SU-DHL-6 (cell line): ENCODE measurements around the gene WDR86.

Experiments
- H2AFZ ChIP-seq: fragments of 200-600 bp; sonication (generic); 2 replicates; pipeline ENCODE4 v1.6.1; 2014; ENCODE audit warnings: low read depth, mild to moderate bottlenecking, moderate library complexity, mixed read lengths, antibody characterized with exemption, low read length; ENCODE audit not compliant: severe bottlenecking
- H3F3A ChIP-seq: fragments of 200-600 bp; shearing (Covaris generic); 2 replicates; pipeline ENCODE4 v1.6.0; 2016; ENCODE audit warnings: antibody characterized with exemption, mild to moderate bottlenecking; ENCODE audit not compliant: insufficient read depth
- H3K27ac ChIP-seq: fragments of 200-600 bp; sonication (generic); 2 replicates; pipeline ENCODE4 v1.5.1; 2016; ENCODE audit warnings: low read depth, mild to moderate bottlenecking, low read length, moderate library complexity, mixed read lengths
- H3K27me3 ChIP-seq: fragments of 200-600 bp; sonication (generic), shearing (Covaris generic); 2 replicates; pipeline ENCODE4 v1.6.0; 2014; ENCODE audit warnings: mild to moderate bottlenecking, low read length
- H3K36me3 ChIP-seq: fragments of 200-600 bp; sonication (generic); 2 replicates; pipeline ENCODE4 v1.6.1; 2014; ENCODE audit warnings: mild to moderate bottlenecking, low read length, mixed read lengths
- H3K4me2 ChIP-seq: fragments of 300-600, 200-600 bp; shearing (Covaris generic), sonication (generic); 2 replicates; pipeline ENCODE4 v1.6.0; 2014; ENCODE audit warnings: low read length, low read depth, mild to moderate bottlenecking; ENCODE audit not compliant: poor library complexity, severe bottlenecking
- H3K4me3 ChIP-seq: fragments of 200-600 bp; sonication (generic); 2 replicates; pipeline ENCODE4 v1.5.1; 2014; ENCODE audit warnings: antibody characterized with exemption, low read length, mild to moderate bottlenecking, mixed read lengths; ENCODE audit not compliant: insufficient read depth, poor library complexity, severe bottlenecking
- H3K79me2 ChIP-seq: fragments of 200-600 bp; sonication (generic); 2 replicates; pipeline ENCODE4 v1.6.1; 2014; ENCODE audit warnings: mild to moderate bottlenecking, low read length, moderate library complexity; ENCODE audit not compliant: insufficient read depth
- H3K9ac ChIP-seq: fragments of 200-600 bp; sonication (generic); 2 replicates; pipeline ENCODE4 v1.7.0; 2014; ENCODE audit warnings: mild to moderate bottlenecking, low read length
- H3K9me2 ChIP-seq: fragments of 200-600 bp; sonication (generic); replicated peaks from 2 replicates; pipeline ENCODE4 v1.6.1; 2014; ENCODE audit warnings: low read length; ENCODE audit not compliant: insufficient read depth
- H3K9me3 ChIP-seq: fragments of 200-600 bp; sonication (generic); 2 replicates; pipeline ENCODE4 v1.6.1; 2014; ENCODE audit warnings: low read length, mixed read lengths; ENCODE audit not compliant: insufficient read depth
- H4K20me1 ChIP-seq: fragments of 200-600 bp; sonication (generic); 2 replicates; pipeline ENCODE4 v1.6.1; 2014; ENCODE audit warnings: low read depth, mild to moderate bottlenecking, antibody characterized with exemption, low read length, moderate library complexity, mixed read lengths
- CTCF ChIP-seq: fragments of 200-600 bp; sonication (generic); IDR thresholded peaks from one replicate; pipeline ENCODE4 v1.5.1; 2017; ENCODE audit warnings: antibody characterized with exemption, mild to moderate bottlenecking, low read length, moderate library complexity; ENCODE audit not compliant: insufficient read depth, poor library complexity, severe bottlenecking
- EZH2phosphoT487 ChIP-seq: fragments of 200-600 bp; sonication (generic), shearing (Covaris generic); conservative IDR thresholded peaks from 2 replicates; pipeline ENCODE4 v1.6.1; 2018; ENCODE audit warnings: mild to moderate bottlenecking, antibody characterized with exemption, low read length, moderate library complexity, mixed read lengths

WDR86 gene

GRCh38 chr7:151437866-151438516 is 28.2 kb upstream of the WDR86 start:
- Histone ChIP-seq H2AFZ (no peak overlapping the region), H3K27ac (no peak overlapping the region), H3K27me3 (no peaks in the 10 kb centered on the region), H3K36me3 (no peaks in the 10 kb centered on the region), H3K79me2 (no peaks in the 10 kb centered on the region), H3F3A (no peaks in the 10 kb centered on the region), H3K4me2 (no peak overlapping the region), H3K9ac (no peak overlapping the region), H4K20me1 (no peaks in the 10 kb centered on the region), H3K9me3 (no peaks in the 10 kb centered on the region), H3K4me3 (no peak overlapping the region), H3K9me2 (no peaks in the 10 kb centered on the region)
- TF ChIP-seq CTCF: no peak
- TF ChIP-seq EZH2phosphoT487: no peak

- TF ChIP-seq CTCF: no peak
- no peak for TF ChIP-seq EZH2phosphoT487
- Histone ChIP-seq H3K36me3 (no peaks in the 10 kb centered on the region), H3K9me2 (no peaks in the 10 kb centered on the region), H3K27ac (no peak overlapping the region), H3K4me3 (no peak overlapping the region), H3K9ac (no peak overlapping the region), H4K20me1 (no peaks in the 10 kb centered on the region), H2AFZ (no peak overlapping the region), H3K79me2 (no peaks in the 10 kb centered on the region), H3K27me3 (no peaks in the 10 kb centered on the region), H3K9me3 (no peaks in the 10 kb centered on the region), H3F3A (no peaks in the 10 kb centered on the region), H3K4me2 (no peak overlapping the region)
These were observed 27.3 kb upstream of the WDR86 start for GRCh38 chr7:151437159-151437553.

GRCh38 chr7:151436446-151437158 is 26.8 kb upstream of the WDR86 start:
- Histone ChIP-seq H3K4me2 (no peak overlapping the region), H3K9me3 (no peaks in the 10 kb centered on the region), H3K36me3 (no peaks in the 10 kb centered on the region), H3K9ac (no peak overlapping the region), H3K4me3 (no peak overlapping the region), H4K20me1 (no peaks in the 10 kb centered on the region), H3K27ac (no peak overlapping the region), H3K79me2 (no peaks in the 10 kb centered on the region), H3K9me2 (no peaks in the 10 kb centered on the region), H3F3A (no peaks in the 10 kb centered on the region), H2AFZ (no peak overlapping the region), H3K27me3 (no peaks in the 10 kb centered on the region)
- TF ChIP-seq CTCF (no peak), EZH2phosphoT487 (no peak)
